Measurements from ENCODE around the gene ATP6AP1. TPM values are rescaled to one million over a fixed set of nuclear protein-coding genes. Genes with fewer than 3 reads are reported as not detected.

The ATP6AP1 gene
- total RNA-seq, 1 experiment from 2014 or later = 221 TPM

- POLR2A ChIA-PET = no interaction called here
Measured at GRCh38 chrX:154460326-154460725, 31.8 kb downstream of the ATP6AP1 start.

GRCh38 chrX:154462396-154462795 lies 33.9 kb downstream of the ATP6AP1 start:
- Histone ChIP-seq H3K27me3 (ENCODE audit: control insufficient read depth, insufficient read depth, low read length) (no peaks in the 10 kb centered on the region), H3K4me3 (ENCODE audit: low read depth in 2 of 2, low read length in 2 of 2) (no peak overlapping the region), H3K36me3 (ENCODE audit: control insufficient read depth, insufficient read depth, low read length) (no peaks in the 10 kb centered on the region), H3K27ac (ENCODE audit: low read length) (no peak overlapping the region), H3K4me1 (ENCODE audit: control insufficient read depth, insufficient read depth, low read length) (peaks cover 5% of the 10 kb centered on the region), H3K9me3 (ENCODE audit: control insufficient read depth, insufficient read depth, low read depth, low read length) (no peaks in the 10 kb centered on the region)
- BruUV-seq (replicated peaks) = no TSS peak
- DNase-seq (ENCODE audit: low read depth, low spot score) = no peak
- CTCF ChIA-PET = no interaction called here
- no peak for ATAC-seq
- TF ChIP-seq CTCF (IDR thresholded peaks at IDR 0.05) = no peak
- TF ChIP-seq TCF7L2 (IDR thresholded peaks at IDR 0.05; ENCODE audit: low read depth, low read length) = no peak
- no peak for TF ChIP-seq SIN3A (IDR thresholded peaks at IDR 0.05; ENCODE audit: borderline replicate concordance, insufficient read depth, low read depth, low read length)
- TF ChIP-seq REST (IDR thresholded peaks at IDR 0.05; ENCODE audit: insufficient read depth in 1 of 2, low read depth in 2 of 2, low read length in 1 of 2) = no peak
- POLR2A ChIA-PET = no interaction called here
- in situ Hi-C loops (cut with HindIII; ENCODE audit: low pct_unique_long_range_greater_than_20kb, low sequenced_read_pairs) (no loop called here), intact Hi-C loops (cut with micrococcal nuclease; ENCODE audit: unreplicated experiment) (no loop called here)

More at GRCh38 chrX:154460326-154460725, 31.8 kb downstream of the ATP6AP1 start:
- in situ Hi-C loops (cut with HindIII; ENCODE audit: low pct_unique_long_range_greater_than_20kb, low sequenced_read_pairs) = no loop called here
- H3K4me3 ChIP-seq (ENCODE audit: low read depth in 2 of 2, low read length in 2 of 2) = no peak overlapping the region
- no peaks in the 10 kb centered on the region for H3K36me3 ChIP-seq (ENCODE audit: control insufficient read depth, insufficient read depth, low read length)
- no peak for DNase-seq (ENCODE audit: low read depth, low spot score)
- H3K27me3 ChIP-seq (ENCODE audit: control insufficient read depth, insufficient read depth, low read length) = no peaks in the 10 kb centered on the region
- CTCF ChIA-PET = interaction anchor here (0.8 kb wide), 1 partner anchor 48 kb away, joined by 4 read pairs; no protein-coding TSS in a partner anchor
- no peak overlapping the region for H3K27ac ChIP-seq (ENCODE audit: low read length)
- ATAC-seq = no peak
- no peak for TF ChIP-seq SIN3A (IDR thresholded peaks at IDR 0.05; ENCODE audit: borderline replicate concordance, insufficient read depth, low read depth, low read length)
- TF ChIP-seq POLR2AphosphoS5 (IDR thresholded peaks at IDR 0.05; ENCODE audit: low read depth, low read length) = no peak
- no peak for TF ChIP-seq TCF7L2 (IDR thresholded peaks at IDR 0.05; ENCODE audit: low read depth, low read length)
- no peak for TF ChIP-seq CTCF (IDR thresholded peaks at IDR 0.05)
- TF ChIP-seq REST (IDR thresholded peaks at IDR 0.05; ENCODE audit: insufficient read depth in 1 of 2, low read depth in 2 of 2, low read length in 1 of 2) = no peak
- intact Hi-C loops (cut with micrococcal nuclease; ENCODE audit: unreplicated experiment) = no loop called here
- no peaks in the 10 kb centered on the region for H3K9me3 ChIP-seq (ENCODE audit: control insufficient read depth, insufficient read depth, low read depth, low read length)
- peaks cover 5% of the 10 kb centered on the region for H3K4me1 ChIP-seq (ENCODE audit: control insufficient read depth, insufficient read depth, low read length)
- no TSS peak for BruUV-seq (replicated peaks)
